ENCODE data around the gene DST.

Gene DST

GRCh38 chr6:56624046-56624727 lies 18.5 kb downstream of the DST start:
- DNase-seq (ENCODE audit: low read depth), result no peak

- DNase-seq (ENCODE audit: low read depth), result no peak
Measured at GRCh38 chr6:56620229-56620868, 22.3 kb downstream of the DST start.

DNA sequence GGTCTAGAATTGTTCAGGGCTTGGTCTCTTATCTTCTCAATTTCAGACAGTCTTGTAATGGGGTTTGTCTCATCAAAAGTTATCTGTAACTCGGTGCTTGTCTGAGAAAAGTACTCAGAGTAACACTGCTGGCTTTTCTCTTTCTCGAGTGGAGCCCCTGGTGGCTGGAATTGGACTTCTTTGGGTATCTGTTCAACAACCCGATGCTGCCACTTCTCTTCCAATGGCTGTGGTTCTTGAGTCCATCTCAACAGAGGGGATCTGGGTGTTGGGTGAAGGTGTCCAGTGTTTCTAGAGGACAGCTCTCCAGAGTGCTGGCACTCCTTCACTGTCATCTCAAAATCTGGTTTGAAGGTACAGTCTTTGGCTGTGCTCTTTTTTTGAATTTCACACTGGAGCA lies 24.6 kb downstream of the DST start:
- DNase-seq (ENCODE audit: low read depth), result no peak

- no peak for DNase-seq (ENCODE audit: low read depth)
Measured at GRCh38 chr6:56616967-56617366, 25.7 kb downstream of the DST start.

- DNase-seq (ENCODE audit: low read depth), result no peak
Measured at GRCh38 chr6:56613247-56613851, 29.3 kb downstream of the DST start.

GRCh38 chr6:56608332-56608731 lies 34.4 kb downstream of the DST start:
- no peak for DNase-seq (ENCODE audit: low read depth)

DNA sequence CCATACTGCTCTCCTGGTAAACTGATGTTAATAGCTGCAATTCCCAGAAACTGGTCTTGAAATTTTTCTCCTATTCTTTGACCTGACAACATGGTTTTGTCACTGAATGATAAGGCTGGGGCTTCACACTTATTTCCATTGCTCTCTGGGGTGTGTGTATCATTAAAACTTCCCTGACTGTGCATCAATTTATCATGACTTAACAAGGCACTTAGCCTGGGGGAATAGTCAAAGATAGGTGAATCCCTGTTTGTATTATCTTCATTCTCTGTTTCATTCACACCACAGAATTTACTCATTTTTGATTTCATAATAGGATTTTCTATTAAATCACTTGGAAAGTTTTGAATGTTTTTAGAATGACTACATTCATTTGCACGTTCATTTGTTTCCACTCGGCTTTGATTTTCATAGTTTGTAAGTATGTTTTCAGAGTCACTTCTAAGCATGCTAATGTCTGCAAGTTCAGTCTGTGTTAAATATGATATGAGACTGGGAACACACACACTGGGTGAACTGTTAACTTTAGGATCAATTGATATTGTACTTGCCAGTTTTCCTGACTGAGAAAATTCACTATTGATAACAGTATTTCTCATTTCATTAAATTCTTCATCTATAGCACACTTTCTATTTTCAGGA lies 35.5 kb downstream of the DST start:
- no peak for DNase-seq (ENCODE audit: low read depth)

DNA sequence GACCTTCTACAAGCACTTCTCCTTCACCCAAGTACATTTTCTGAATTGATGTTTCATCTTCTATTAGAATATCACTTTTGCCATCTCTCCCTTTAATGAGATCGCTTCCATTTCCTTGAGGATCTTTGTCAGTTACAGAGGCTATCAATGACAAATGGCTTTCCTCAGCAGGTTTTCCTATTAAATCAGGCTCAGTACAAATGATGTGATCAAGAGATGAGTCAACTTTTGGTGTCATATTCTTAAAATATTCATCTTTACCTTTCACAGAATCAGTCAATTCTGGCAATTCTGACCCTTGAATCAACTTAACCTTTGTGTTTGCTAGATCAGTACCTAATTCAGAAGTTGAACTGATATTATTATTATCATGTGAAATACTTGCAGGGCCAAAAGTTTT lies 37.3 kb downstream of the DST start:
- DNase-seq (ENCODE audit: low read depth), result no peak

DNA sequence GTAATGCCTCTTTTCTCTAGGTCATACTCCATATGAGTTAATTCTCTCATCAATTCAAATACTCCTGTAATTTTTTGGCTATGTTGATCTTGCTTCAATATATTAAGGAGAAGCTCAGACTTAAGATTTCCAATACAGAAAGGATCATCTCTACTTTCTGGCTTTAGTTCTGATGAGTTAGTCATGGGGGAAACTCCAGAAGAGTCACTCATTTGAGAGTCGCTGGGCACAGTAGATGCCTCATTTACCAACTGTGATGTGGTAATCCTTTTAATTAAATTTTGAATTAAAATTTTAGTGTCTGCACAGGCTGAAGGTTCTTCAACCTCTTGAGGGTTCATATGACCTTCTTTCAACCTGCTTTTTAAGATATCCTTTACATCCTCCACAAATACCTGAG lies 38.5 kb downstream of the DST start:
- DNase-seq (ENCODE audit: low read depth), result no peak

DNA sequence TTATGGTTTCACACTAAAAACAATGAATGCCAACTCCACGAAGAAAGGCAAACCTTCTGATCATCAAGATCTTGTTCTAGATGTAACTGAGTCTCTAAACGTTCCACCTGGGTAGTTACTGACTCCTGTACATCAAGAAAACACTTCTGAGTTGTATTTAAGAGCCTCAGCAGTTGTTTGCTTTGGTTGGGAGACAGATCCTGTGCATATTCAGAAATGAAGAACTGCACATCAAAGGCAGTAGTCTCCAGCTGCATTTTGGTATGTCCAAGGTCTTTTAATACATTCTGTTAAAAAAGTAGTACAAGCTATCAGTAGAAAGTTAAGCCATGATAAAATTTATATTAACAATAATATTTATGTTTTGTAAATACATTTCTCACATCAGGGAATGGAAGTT lies 41.3 kb downstream of the DST start:
- no peak for DNase-seq (ENCODE audit: low read depth)

DNA sequence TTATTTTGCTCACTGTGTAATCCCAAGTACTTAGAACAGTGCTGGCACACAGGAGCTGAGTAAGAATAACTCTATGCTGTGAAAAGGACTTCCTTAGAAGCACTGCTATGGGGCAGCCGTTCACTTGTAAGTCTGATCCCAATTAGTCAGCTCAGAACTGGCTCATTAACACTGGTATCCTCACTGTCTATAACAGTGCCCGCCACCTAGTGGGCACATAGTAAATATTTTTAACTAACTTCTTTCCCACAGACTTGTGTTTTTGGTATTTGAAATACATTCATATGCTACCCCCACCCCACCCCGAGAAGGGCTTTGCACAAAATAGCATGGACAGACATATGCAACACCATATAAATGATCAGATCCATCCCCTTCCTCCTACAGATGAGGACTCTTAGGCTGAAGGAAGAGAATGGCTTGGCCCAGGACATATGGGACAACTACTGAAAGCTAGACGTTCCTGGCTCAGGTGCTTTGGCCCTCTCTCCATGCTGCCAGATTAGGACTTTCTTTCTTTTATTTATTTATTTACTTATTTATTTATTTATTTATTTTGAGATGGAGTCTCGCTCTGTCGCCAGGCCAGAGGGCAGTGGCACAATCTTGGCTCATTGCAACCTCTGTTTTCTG lies 47.1 kb downstream of the DST start:
- no peak for DNase-seq (ENCODE audit: low read depth)

DNA sequence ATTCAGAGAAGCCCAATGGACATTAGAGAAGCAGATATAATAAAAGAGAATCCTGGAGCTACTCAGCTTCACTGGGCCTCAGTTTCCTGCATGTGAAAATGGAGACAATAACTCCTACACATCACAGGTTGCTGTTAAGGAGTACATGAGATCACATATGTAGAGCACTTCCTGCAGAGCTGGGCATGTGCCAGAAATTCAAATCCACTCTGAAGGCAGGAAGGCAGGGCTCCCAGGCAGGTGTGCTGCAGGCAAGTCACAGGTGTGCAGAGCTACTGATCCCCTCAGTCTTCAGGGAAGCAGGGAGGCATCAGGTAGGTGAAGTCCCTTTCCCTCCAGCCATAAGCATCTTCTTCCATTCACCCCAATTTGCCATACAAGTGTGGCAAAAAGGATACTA lies 48.0 kb downstream of the DST start:
- DNase-seq (ENCODE audit: low read depth), result no peak

GRCh38 chr6:56593801-56594318 lies 48.8 kb downstream of the DST start:
- DNase-seq (ENCODE audit: low read depth), result no peak

GRCh38 chr6:56582236-56582635 lies 60.5 kb downstream of the DST start:
- DNase-seq (ENCODE audit: low read depth), result no peak

DNA sequence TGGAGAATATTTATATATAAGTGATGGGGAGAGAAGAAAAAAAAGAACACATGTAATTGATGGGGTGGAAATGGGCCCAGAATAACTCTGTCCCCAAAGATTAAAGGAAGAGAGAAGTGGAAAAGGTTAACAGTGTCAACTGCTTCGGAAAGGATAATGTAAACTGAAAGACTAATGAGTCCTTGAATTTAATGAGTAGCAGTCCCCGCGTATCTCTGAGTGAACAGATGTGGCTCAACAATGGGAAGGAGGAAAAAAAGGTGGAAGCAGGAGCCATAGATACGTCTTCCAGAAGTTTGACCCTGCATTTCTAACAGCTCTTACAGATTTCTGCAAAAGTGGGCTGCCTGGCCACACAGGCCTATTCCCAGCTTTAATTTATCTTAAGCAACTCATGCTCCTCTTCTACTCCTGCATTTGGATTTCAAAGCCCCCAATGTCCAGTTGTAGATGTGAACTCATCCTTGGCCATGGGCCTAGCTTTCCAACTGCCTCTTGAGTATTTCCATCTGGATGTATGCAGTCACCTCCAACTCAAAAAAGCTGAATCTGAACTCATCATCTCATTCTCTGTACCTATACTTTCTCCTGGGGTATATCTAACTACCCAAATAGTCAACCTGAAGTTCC lies 61.3 kb downstream of the DST start:
- DNase-seq (ENCODE audit: low read depth), result no peak

DNA sequence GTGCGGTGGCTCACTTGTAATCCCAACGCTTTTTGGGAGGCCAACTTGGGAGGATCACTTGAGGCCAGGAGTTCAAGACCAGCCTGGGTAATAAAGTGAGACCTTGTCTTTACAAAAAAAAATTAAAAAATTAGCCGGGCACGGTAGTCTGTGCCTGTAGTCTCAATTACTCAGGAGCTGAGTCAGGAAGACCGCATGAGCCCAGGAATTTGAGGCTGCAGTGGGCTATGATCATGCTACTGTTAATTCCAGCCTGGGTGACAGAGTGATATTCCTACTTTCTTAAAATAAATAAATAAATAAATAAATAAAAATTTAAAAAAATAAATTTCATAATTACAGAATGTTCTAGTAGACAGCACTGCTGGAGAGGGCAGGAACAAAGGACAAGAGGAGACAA lies 62.4 kb downstream of the DST start:
- no peak for DNase-seq (ENCODE audit: low read depth)

GRCh38 chr6:56579155-56579851 lies 63.4 kb downstream of the DST start:
- DNase-seq (ENCODE audit: low read depth), result no peak

- DNase-seq (ENCODE audit: low read depth), result no peak
Measured at GRCh38 chr6:56575736-56576135, 67.0 kb downstream of the DST start.

DNA sequence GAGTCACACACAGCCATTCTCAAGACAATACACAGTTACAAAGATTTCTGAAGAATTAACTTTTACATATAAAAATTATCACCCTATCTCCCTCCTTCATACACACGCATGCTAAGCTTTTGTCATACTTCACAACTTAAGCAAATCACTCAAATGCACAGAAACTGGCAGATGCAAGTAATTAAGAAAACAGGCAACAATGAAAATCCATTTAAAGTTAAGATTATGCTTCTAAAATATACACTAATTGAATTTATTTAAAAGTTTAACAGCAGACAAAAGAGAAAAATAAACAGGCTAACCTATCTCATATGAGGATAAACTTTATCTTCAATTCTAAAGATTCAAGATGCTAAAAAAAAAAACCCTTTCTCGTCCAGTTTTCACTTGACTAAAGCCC lies 68.4 kb downstream of the DST start:
- DNase-seq (ENCODE audit: low read depth), result no peak

- no peak for DNase-seq (ENCODE audit: low read depth)
Measured at GRCh38 chr6:56573624-56574023, 69.1 kb downstream of the DST start.

GRCh38 chr6:56572788-56573471 lies 69.8 kb downstream of the DST start:
- DNase-seq (ENCODE audit: low read depth), result no peak
